Fibroblast of gingiva (primary cell): ENCODE measurements around the gene GPR82.
"Not testable (repeated sequence)": the region's sequence is repeated elsewhere in the genome, so short reads cannot be mapped to it uniquely, and the experiment has no call there.

Experiments used
- DNase-seq: peaks from one replicate; pipeline ENCODE4 v3.0.0-alpha.2; 2011; ENCODE audit warnings: low read depth

The GPR82 gene

DNA sequence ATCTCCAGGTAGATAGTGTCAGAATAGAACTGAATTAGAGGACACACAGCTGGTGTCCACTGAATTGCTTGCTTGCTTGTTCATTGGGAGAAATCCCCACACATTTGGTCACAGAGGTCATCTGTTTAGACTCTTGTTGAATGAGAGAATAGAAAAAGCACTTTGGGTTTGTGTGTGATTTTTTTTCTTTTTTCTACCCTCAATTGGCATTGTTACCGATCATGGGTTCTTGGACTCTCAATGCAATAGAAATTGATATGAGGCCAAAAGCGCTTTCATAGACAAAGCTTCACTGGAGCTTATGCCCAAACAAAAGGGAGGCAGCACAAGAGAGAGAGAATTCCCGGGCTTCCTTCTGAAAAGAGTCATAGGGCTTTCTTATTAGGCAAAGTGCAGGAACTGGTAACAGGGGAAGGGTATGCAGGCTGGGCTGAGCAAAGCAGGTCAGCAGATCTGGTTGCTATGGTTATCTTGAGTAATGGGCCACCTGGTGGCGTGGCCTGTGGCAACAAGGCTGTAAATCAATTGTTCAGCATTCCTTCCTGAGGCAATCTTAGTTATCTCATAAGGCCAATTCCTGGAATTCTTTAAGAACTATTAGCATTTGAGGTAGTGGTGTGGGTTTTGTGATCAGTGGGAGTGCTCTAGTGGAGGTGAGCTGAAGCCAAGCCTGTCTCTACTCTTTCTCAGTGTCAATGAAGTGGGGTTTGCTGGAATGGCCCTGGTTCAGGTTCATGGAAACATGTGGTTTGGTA lies 5.3 kb upstream of the GPR82 start:
- DNase-seq, result no peak

GRCh38 chrX:41719610-41720009 lies 4.4 kb upstream of the GPR82 start:
- DNase-seq, result not testable (repeated sequence)

DNA sequence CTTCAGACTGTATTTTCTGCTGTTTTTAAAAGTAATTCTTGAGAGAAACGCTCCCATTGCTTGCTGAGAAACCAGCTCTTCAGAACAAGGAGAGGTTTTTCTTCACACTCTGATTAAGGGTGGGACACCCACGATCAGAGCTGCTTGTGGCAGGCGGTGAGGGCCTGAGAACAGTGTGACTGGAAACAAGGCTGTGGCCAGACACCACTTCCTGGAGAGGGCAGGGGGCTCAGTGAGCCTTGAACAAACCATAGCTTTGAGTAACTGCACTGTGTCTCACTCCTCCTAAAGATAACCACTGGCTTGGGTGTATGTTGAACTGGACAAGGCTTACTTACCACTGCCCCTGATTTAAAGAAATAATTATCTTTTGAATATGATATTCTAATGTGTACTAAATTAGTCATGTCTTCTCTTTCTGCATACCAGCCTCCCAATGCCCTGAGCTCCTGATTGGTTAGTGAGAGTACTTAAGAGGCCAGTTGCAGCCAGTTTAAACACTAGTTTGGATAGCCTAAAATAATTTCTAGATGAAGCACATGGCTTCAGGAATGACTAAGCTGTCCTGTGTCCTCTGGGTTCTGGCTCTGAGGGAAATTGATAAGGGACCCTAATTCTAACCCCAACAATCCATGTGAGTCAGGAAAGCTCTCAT lies 3.7 kb upstream of the GPR82 start:
- peak; percentile 6 for DNase-seq

GRCh38 chrX:41721590-41721989 lies 2.4 kb upstream of the GPR82 start:
- no peak for DNase-seq

GRCh38 chrX:41722214-41722613 lies 1.8 kb upstream of the GPR82 start:
- no peak for DNase-seq

DNA sequence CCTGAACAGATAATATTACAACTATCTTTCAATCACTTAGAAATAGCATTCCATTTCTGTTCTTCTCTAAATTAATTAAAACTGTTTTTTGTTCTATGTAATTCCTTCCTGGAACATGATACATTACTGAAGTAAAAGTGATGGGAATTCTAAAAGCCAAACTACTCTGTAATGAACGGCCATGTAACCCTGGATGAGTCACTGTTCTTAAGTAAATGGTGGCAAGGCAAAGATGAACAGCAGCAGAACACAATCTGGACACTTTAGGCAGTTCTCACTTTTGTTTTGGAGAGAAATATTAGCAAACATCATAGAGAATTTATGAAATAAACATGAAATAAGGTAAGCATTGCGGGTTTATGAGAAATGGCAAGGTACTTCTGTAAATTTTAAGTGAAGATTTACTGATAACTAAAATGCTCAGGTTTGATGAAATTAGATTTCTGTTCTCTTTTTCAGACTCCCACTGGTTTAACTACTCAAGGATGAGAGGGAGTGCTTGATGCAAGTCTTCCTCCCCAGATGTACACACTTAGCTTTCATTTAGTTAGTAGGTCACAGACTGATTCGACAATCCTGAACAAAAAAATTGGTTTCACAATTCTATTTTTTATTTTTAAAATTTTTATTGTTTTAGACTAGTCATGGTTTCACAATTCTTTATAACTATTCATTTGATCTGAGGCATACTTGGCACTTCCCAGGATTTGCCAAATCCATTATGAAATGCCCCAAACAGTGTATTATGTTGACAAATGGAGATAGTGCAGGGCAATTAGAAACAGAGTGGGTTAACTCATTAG lies 964 bp upstream of the GPR82 start:
- DNase-seq, result peak; percentile 69

DNA sequence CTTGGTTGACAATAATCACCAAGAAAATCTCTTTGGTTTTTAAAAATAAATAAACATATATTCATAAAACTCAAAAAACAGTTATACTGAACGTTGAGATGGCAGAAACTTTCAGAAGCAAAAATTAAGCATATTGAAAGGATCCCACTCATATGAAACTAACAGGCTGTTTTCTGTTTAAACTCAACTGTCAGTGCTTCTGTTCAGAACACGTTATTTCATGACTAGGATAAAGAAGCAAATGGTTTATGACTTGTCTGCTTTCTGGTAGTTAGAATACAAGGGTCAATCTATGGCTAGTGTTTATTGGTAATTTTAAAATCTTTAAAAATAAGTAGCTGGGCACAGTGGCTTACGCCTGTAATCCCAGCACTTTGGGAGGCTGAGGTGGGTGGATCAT lies 4.1 kb downstream of the GPR82 start:
- no peak for DNase-seq

GRCh38 chrX:41730081-41730480 lies 6.1 kb downstream of the GPR82 start:
- DNase-seq, result peak; percentile 57

DNA sequence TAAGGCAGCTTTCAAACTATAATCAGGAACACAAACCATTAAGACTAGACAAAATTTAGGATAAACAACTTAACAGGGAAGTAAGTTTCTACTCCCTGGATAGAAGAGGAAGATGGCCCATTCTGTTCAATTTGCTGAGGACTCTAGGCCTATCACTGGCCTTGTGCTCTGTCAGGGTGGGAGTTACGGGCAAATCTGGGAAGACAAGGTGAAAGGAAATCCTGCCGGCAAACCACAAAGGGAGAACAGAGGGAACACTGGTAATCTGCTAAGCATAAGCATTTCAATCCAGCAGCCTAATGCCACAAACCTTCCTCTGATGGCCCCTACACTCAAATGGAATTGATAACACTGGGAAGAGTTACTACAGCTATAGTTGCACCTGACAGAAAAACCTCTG lies 8.3 kb downstream of the GPR82 start:
- DNase-seq, result no peak

GRCh38 chrX:41733939-41734338 lies 10.0 kb downstream of the GPR82 start:
- no peak for DNase-seq

DNA sequence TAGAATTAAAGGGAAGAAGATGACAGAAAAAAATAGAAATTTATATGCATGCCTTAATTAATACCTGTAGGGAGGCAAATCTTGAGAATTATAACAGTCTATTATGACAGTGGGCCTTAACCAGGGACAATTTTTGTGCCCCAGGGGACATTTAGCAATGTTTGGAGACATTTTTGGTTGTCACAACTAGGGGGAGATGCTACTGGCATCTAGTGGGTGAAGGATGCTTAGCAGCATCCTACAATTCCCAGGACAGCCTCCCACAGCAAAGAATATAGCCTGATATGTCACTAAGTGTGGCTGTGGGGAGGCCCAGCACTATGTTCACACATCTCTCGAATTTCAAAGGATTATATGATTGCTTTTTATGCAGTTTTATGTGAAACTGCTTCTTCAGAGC lies 10.5 kb downstream of the GPR82 start:
- peak; percentile 8 for DNase-seq

DNA sequence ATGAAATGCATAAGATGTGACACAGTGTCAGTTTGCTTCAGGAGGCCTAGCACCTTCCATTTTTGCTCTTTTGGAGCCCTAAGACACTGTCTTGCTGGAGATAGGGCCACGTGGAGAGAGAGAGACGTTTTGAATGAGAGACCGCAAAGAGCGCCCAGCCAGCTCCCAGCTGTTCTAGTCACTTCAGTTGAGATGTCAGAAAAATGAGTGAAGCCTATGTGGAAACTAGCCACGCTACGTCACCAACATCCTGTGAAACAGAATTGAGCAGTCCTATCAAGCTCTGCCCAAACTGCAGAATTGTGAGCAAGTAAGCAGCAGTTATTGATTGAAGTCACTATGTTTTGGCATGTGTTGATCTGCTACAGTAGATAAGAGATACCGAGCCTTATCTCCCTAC lies 13.1 kb downstream of the GPR82 start:
- no peak for DNase-seq

DNA sequence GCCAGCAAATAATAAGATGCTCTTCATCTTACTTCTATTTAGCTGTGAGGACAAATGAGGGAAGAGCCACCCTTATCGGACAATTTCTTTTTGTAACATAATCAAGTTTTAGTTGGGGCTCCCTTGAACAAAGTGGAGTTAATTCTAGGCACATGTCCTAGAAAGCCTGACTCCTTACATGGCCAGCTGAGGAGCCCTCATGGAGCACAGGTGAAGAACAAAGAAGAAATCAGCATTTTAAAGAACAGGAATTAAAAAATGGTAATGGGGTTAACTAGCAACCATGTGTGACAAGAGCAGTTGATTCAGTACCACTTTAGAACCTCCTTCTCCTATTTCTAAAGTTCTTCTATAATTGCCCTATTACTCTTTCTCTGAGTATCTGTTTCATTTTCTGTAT lies 15.9 kb downstream of the GPR82 start:
- no peak for DNase-seq

DNA sequence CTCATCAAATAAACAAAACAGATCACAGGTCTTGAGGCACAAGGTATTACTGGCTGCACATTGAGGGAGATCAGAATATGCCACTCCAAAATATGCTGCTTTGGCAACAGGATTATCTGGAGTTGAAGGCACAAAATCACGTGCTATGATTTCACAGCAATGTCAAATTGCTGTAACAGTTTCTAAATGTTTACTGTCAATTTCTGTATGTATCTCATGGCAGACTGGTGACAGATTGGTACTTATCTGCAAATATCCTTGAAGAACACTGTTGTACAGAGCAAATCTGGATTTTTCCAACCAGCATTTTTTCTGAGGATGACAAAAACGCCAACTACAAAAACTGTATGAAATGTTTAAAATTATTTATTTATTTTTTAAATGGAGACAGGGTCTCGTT lies 26.7 kb downstream of the GPR82 start:
- DNase-seq, result no peak

DNA sequence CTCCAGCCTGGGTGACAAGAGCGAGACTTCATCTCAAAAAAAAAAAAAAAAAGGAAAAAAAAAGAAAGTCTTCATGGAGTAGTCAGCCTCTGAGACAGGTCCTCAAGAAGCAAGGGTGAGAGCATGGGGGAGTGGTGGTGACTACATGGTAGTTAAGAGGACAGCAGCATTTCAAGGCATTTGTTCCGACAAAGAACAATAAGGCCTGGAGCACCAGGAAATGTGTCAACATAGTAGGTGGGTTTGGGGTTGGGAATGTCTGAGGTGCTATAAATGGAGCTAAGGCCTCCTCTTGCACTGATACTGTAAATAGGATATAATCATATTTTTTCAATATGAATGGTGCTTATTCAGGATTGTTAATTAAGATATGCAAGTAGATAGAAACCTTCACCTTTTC lies 34.4 kb downstream of the GPR82 start:
- no peak for DNase-seq

- DNase-seq, result peak; percentile 13
These were observed 35.8 kb downstream of the GPR82 start for GRCh38 chrX:41759817-41760216.

- DNase-seq, result no peak
These were observed 37.2 kb downstream of the GPR82 start for GRCh38 chrX:41761169-41761568.

DNA sequence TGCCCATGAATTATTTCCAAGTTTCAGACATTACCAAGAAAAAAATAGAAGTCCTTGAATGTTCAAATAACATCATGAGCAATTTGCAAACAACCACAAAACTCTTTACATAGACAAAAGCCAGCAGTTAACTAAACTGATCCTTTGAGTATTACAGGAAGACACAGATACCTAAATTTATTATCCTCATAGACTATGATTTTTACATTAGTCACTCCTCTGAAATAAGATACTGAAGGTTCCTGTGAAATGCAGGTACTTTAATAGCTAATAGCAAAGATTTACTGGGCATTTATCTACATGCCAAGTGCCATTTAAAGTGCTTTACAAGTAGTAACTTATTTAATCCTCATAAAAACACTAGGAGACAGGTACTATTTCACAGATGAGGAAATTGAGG lies 37.7 kb downstream of the GPR82 start:
- DNase-seq, result no peak

- DNase-seq, result peak; percentile 1
These were observed 55.1 kb downstream of the GPR82 start for GRCh38 chrX:41779030-41779564.
